Urinary bladder (tissue), 4 donors: ENCODE results near the gene ADTRP. TPM values are rescaled to one million over a fixed set of nuclear protein-coding genes. Genes with fewer than 3 reads are reported as not detected.
"Not testable (repeated sequence)": the region's sequence is repeated elsewhere in the genome, so short reads cannot be mapped to it uniquely, and the experiment has no call there.

Experiments used
- DNase-seq: peaks from one replicate; pipeline ENCODE4 v3.0.0-alpha.2; 2015; ENCODE audit errors: extremely low spot score
- H3K27ac ChIP-seq: one replicate; pipeline ENCODE4 v1.5.1; 2013; ENCODE audit warnings: low read depth, mild to moderate bottlenecking, moderate library complexity
- H3K36me3 ChIP-seq: one replicate; pipeline ENCODE4 v1.6.1; 2013; ENCODE audit warnings: mild to moderate bottlenecking, moderate library complexity; ENCODE audit not compliant: insufficient read depth
- H3K4me1 ChIP-seq: one replicate; pipeline ENCODE4 v1.6.1; 2013; ENCODE audit warnings: mild to moderate bottlenecking, moderate library complexity; ENCODE audit not compliant: insufficient read depth
- H3K4me3 ChIP-seq: one replicate; pipeline ENCODE4 v1.5.1; 2013; ENCODE audit warnings: low read depth, low read length
- WGBS: extraction: QIAGEN DNeasy Blood & Tissue Kit; methylation state at CpG from one replicate; pipeline ENCODE4 v1.1.7; 2013; 5-methylcytosine and 5-hydroxymethylcytosine counted together
- polyA plus RNA-seq: library from polyadenylated mRNA; stranded (reverse); fragments of 200-250 nt; gene quantifications from one replicate; pipeline ENCODE4 v1.2.3, GENCODE V29; 2013
- total RNA-seq: library from RNA; depleted of rRNA; stranded (reverse); fragments of >200 nt; gene quantifications from one replicate; pipeline ENCODE4 v1.2.3, GENCODE V29; 2014
- donor health status: healthy with polysubstance abuse.
- donor health status: healthy.

ADTRP gene
- total and polyA plus RNA-seq, 2 donors: 0.68 to 7.4 TPM

- Histone ChIP-seq H3K4me1 (no peaks in the 10 kb centered on the region), H3K27ac (no peak overlapping the region), H3K36me3 (no peaks in the 10 kb centered on the region), H3K4me3 (no peak overlapping the region)
- WGBS: 82% methylated on average over 3 of the region's 3 CpGs
- no peak for DNase-seq
Measured at GRCh38 chr6:11685481-11686093, 93.0 kb downstream of the ADTRP start.

GRCh38 chr6:11684901-11685480 is 93.6 kb downstream of the ADTRP start:
- Histone ChIP-seq H3K4me3 (no peak overlapping the region), H3K4me1 (no peaks in the 10 kb centered on the region), H3K36me3 (no peaks in the 10 kb centered on the region), H3K27ac (no peak overlapping the region)
- 87% methylated on average over 4 of the region's 4 CpGs for WGBS
- DNase-seq: no peak

GRCh38 chr6:11683871-11684270 is 94.7 kb downstream of the ADTRP start:
- WGBS: 91% methylated on average over 2 of the region's 2 CpGs
- no peak for DNase-seq

GRCh38 chr6:11682561-11682975 is 96.0 kb downstream of the ADTRP start:
- DNase-seq: no peak
- Histone ChIP-seq H3K36me3 (no peaks in the 10 kb centered on the region), H3K27ac (no peak overlapping the region), H3K4me1 (no peaks in the 10 kb centered on the region), H3K4me3 (no peak overlapping the region)
- WGBS: 83% methylated on average over 3 of the region's 3 CpGs

More at GRCh38 chr6:11683871-11684270, 94.7 kb downstream of the ADTRP start:
- Histone ChIP-seq H3K27ac (no peak overlapping the region), H3K4me3 (no peak overlapping the region), H3K4me1 (no peaks in the 10 kb centered on the region), H3K36me3 (no peaks in the 10 kb centered on the region)

GRCh38 chr6:11681770-11682169 is 96.8 kb downstream of the ADTRP start:
- DNase-seq: no peak
- H3K4me3 ChIP-seq: no peak overlapping the region
- no peaks in the 10 kb centered on the region for H3K36me3 ChIP-seq
- 44% methylated on average over 2 of the region's 2 CpGs for WGBS
- no peaks in the 10 kb centered on the region for H3K4me1 ChIP-seq
- no peak overlapping the region for H3K27ac ChIP-seq

- 31% methylated on average over 1 of the region's 1 CpG for whole genome bisulfite sequencing
Measured at GRCh38 chr6:11681357-11681756, 97.2 kb downstream of the ADTRP start.

GRCh38 chr6:11680479-11680878 is 98.1 kb downstream of the ADTRP start:
- WGBS: 92% methylated on average over 7 of the region's 7 CpGs
- H3K27ac ChIP-seq, H3K4me1 ChIP-seq, H3K4me3 ChIP-seq, H3K36me3 ChIP-seq, DNase-seq: not testable (repeated sequence)

More at GRCh38 chr6:11681357-11681756, 97.2 kb downstream of the ADTRP start:
- no peak overlapping the region for H3K27ac ChIP-seq
- no peaks in the 10 kb centered on the region for H3K4me1 ChIP-seq
- H3K4me3 ChIP-seq: no peak overlapping the region
- no peak for DNase-seq
- H3K36me3 ChIP-seq: no peaks in the 10 kb centered on the region

- H3K27ac ChIP-seq: no peak overlapping the region
- no peaks in the 10 kb centered on the region for H3K4me1 ChIP-seq
- 75% methylated on average over 2 of the region's 2 CpGs for WGBS
- no peak overlapping the region for H3K4me3 ChIP-seq
- H3K36me3 ChIP-seq: no peaks in the 10 kb centered on the region
- DNase-seq: no peak
Measured at GRCh38 chr6:11679099-11679498, 99.5 kb downstream of the ADTRP start.

- WGBS: 87% methylated on average over 2 of the region's 2 CpGs
- Histone ChIP-seq H3K4me1 (no peaks in the 10 kb centered on the region), H3K36me3 (no peaks in the 10 kb centered on the region), H3K27ac (no peak overlapping the region), H3K4me3 (no peak overlapping the region)
- DNase-seq: no peak
Measured at GRCh38 chr6:11675601-11676000, 103.0 kb downstream of the ADTRP start.

- 88% methylated on average over 5 of the region's 5 CpGs for WGBS
- Histone ChIP-seq H3K36me3 (no peaks in the 10 kb centered on the region), H3K4me3 (no peak overlapping the region), H3K27ac (no peak overlapping the region), H3K4me1 (no peaks in the 10 kb centered on the region)
- DNase-seq: no peak
Measured at GRCh38 chr6:11672669-11673068, 105.9 kb downstream of the ADTRP start.

- Histone ChIP-seq H3K36me3 (no peaks in the 10 kb centered on the region), H3K4me3 (no peak overlapping the region), H3K4me1 (no peaks in the 10 kb centered on the region), H3K27ac (no peak overlapping the region)
- no peak for DNase-seq
Measured at GRCh38 chr6:11672256-11672655, 106.3 kb downstream of the ADTRP start.

- Histone ChIP-seq H3K4me1 (no peaks in the 10 kb centered on the region), H3K4me3 (no peak overlapping the region), H3K27ac (no peak overlapping the region), H3K36me3 (no peaks in the 10 kb centered on the region)
- DNase-seq: no peak
- 96% methylated on average over 4 of the region's 4 CpGs for WGBS
Measured at GRCh38 chr6:11669696-11670095, 108.9 kb downstream of the ADTRP start.

- no peaks in the 10 kb centered on the region for H3K4me1 ChIP-seq
- WGBS: 84% methylated on average over 4 of the region's 4 CpGs
- H3K27ac ChIP-seq: no peak overlapping the region
- no peak overlapping the region for H3K4me3 ChIP-seq
- no peaks in the 10 kb centered on the region for H3K36me3 ChIP-seq
- no peak for DNase-seq
Measured at GRCh38 chr6:11668455-11668854, 110.1 kb downstream of the ADTRP start.

- Histone ChIP-seq H3K36me3 (no peaks in the 10 kb centered on the region), H3K27ac (no peak overlapping the region), H3K4me1 (no peaks in the 10 kb centered on the region), H3K4me3 (no peak overlapping the region)
- WGBS: 79% methylated on average over 2 of the region's 2 CpGs
- DNase-seq: no peak
Measured at GRCh38 chr6:11667876-11668275, 110.7 kb downstream of the ADTRP start.
